Osteocyte (in vitro differentiated cells): Measurements from ENCODE around the gene NBAS. TPM values are rescaled to one million over a fixed set of nuclear protein-coding genes. Genes with fewer than 3 reads are reported as not detected.

Experiments
- DNase-seq: peaks from one replicate; pipeline ENCODE4 v3.0.0; 2021; ENCODE audit warnings: mixed read lengths; ENCODE audit not compliant: unreplicated experiment; ENCODE audit errors: extremely low spot score
- H3K27ac Mint-ChIP-seq: one replicate; pipeline ENCODE4 v1.8.0; 2021; ENCODE audit warnings: mild to moderate bottlenecking, mixed read lengths; ENCODE audit not compliant: unreplicated experiment
- H3K27me3 Mint-ChIP-seq: one replicate; pipeline ENCODE4 v1.8.0; 2021; ENCODE audit warnings: mixed read lengths; ENCODE audit not compliant: unreplicated experiment
- H3K36me3 Mint-ChIP-seq: one replicate; pipeline ENCODE4 v1.8.0; 2021; ENCODE audit warnings: mixed read lengths; ENCODE audit not compliant: unreplicated experiment
- H3K4me1 Mint-ChIP-seq: one replicate; pipeline ENCODE4 v1.8.0; 2021; ENCODE audit warnings: mixed read lengths; ENCODE audit not compliant: unreplicated experiment
- H3K4me3 Mint-ChIP-seq: one replicate; pipeline ENCODE4 v1.8.0; 2021; ENCODE audit warnings: mild to moderate bottlenecking, moderate library complexity, mixed read lengths; ENCODE audit not compliant: unreplicated experiment
- H3K9me3 Mint-ChIP-seq: one replicate; pipeline ENCODE4 v1.8.0; 2021; ENCODE audit warnings: mixed read lengths; ENCODE audit not compliant: unreplicated experiment
- total RNA-seq: library from RNA; stranded (reverse); gene quantifications from 2 replicates; pipeline ENCODE4 v1.2.1, GENCODE V29; 2021
- TF ChIP-seq, protein P1 (sequence below): fragments of 200-600 bp; sonication (generic); IDR thresholded peaks from 2 replicates; pipeline ENCODE4 v1.5.0; 2021; ENCODE audit warnings: antibody characterized with exemption, mild to moderate bottlenecking, moderate library complexity

The NBAS gene
- total RNA-seq, 1 donor from 2014 or later: 43.6 TPM

DNA sequence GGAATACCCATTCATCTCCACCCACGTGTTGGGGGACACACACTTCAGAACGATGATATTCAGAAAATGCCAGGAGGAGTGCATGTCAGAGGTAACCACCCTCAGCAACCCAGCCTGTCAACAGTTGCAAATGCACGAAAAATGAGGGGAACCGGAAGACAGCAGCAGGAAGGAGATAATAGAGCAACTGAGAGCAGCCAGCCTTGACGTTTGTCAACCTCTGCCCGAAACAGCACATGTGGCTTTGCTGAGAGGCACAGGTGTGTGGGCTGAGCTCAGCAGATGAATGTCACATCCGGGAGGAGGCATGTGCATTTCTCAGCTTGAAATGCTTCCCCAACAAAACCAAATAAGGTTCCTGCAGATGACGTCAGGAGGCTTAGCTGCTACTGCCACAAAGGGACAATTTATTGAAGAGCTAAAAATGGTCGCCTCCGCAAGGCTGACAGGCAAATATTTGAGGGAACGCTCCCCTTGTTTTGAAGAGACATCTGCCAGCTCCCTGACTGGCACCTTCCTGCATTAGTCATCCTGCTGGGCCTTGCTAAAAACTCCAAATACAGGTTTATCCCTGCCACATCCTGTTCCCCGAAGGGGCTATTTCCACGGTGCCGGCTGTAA lies 419.0 kb downstream of the NBAS start:
- no peak for DNase-seq
- Mint-ChIP-seq H3K9me3 (no peaks in the 10 kb centered on the region), H3K27ac (no peak overlapping the region), H3K27me3 (no peaks in the 10 kb centered on the region), H3K36me3 (no peaks in the 10 kb centered on the region), H3K4me1 (no peaks in the 10 kb centered on the region), H3K4me3 (no peak overlapping the region)
- TF ChIP-seq, protein P1, sequence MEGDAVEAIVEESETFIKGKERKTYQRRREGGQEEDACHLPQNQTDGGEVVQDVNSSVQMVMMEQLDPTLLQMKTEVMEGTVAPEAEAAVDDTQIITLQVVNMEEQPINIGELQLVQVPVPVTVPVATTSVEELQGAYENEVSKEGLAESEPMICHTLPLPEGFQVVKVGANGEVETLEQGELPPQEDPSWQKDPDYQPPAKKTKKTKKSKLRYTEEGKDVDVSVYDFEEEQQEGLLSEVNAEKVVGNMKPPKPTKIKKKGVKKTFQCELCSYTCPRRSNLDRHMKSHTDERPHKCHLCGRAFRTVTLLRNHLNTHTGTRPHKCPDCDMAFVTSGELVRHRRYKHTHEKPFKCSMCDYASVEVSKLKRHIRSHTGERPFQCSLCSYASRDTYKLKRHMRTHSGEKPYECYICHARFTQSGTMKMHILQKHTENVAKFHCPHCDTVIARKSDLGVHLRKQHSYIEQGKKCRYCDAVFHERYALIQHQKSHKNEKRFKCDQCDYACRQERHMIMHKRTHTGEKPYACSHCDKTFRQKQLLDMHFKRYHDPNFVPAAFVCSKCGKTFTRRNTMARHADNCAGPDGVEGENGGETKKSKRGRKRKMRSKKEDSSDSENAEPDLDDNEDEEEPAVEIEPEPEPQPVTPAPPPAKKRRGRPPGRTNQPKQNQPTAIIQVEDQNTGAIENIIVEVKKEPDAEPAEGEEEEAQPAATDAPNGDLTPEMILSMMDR: no peak

DNA sequence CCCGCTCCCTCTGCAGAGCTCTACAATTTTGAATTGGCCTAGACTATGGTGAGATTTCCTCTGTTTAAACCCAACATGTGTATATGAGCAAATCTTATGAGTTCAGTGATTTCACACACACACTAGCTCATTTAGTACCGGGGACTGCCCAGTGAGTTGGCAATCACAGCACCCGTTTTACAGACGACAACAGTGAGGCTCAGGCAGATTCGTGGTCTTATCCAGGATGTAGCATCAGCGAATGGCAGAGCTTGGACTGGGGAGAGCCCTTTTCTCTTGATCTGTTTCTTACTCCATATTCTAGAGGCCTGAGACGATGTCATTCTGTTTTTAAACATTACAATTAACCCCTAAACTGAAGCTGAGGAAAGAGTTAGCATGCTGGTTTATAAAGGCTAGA lies 419.9 kb downstream of the NBAS start:
- Mint-ChIP-seq H3K36me3 (no peaks in the 10 kb centered on the region), H3K4me1 (no peaks in the 10 kb centered on the region), H3K27me3 (no peaks in the 10 kb centered on the region), H3K4me3 (no peak overlapping the region), H3K9me3 (no peaks in the 10 kb centered on the region), H3K27ac (no peak overlapping the region)
- no peak for DNase-seq
- TF ChIP-seq, protein P1: no peak

DNA sequence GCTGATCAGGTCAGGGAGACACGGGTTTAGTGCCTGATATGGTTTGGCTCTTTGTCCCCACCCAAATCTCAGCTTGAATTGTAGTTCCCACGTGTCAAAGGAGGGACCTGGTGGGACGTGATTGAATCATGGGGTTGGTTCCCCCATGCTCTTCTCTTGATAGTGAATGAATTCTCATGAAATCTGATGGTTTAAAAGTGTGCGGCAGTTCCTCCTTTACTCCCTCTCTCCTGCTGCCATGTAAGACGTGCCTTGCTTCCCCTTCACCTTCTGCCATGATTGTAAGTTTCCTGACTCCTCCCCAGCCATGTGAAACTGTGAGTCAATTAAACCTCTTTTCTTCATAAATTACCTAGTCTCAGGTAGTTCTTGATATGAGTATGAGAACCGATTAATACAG lies 424.5 kb downstream of the NBAS start:
- DNase-seq: no peak
- Mint-ChIP-seq H3K9me3 (no peaks in the 10 kb centered on the region), H3K27me3 (no peaks in the 10 kb centered on the region), H3K4me3 (no peak overlapping the region), H3K36me3 (no peaks in the 10 kb centered on the region), H3K27ac (no peak overlapping the region), H3K4me1 (no peaks in the 10 kb centered on the region)
- TF ChIP-seq, protein P1: no peak

DNA sequence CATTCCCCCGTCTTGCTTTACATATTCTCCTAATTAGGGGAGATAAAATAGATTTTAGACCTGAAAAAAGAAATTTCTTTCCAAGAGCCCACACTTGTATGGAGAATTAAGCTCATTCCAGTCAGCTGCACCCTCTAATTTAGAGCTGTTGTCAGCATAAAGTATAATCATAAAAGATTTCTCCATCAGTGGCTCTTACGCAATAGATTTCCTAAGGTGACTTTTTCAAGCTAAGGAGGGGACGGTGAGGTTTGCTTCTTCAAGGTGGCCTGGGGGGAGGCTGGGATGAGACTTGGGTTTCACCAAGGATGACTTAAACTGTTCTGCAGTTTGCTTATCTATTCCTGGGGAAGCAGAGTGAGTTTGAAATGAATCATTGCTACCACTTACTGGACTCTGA lies 426.2 kb downstream of the NBAS start:
- TF ChIP-seq, protein P1: no peak
- H3K4me1 Mint-ChIP-seq: no peaks in the 10 kb centered on the region
- no peaks in the 10 kb centered on the region for H3K27me3 Mint-ChIP-seq
- H3K27ac Mint-ChIP-seq: no peak overlapping the region
- H3K4me3 Mint-ChIP-seq: no peak overlapping the region
- H3K9me3 Mint-ChIP-seq: no peaks in the 10 kb centered on the region
- no peak for DNase-seq
- no peaks in the 10 kb centered on the region for H3K36me3 Mint-ChIP-seq

GRCh38 chr2:15133461-15133860 lies 427.7 kb downstream of the NBAS start:
- no peaks in the 10 kb centered on the region for H3K9me3 Mint-ChIP-seq
- TF ChIP-seq, protein P1: no peak
- no peaks in the 10 kb centered on the region for H3K27me3 Mint-ChIP-seq
- DNase-seq: no peak
- H3K4me3 Mint-ChIP-seq: no peak overlapping the region
- no peak overlapping the region for H3K27ac Mint-ChIP-seq
- H3K4me1 Mint-ChIP-seq: no peaks in the 10 kb centered on the region
- no peaks in the 10 kb centered on the region for H3K36me3 Mint-ChIP-seq
